ENCODE data around the gene FARP2.

DNA sequence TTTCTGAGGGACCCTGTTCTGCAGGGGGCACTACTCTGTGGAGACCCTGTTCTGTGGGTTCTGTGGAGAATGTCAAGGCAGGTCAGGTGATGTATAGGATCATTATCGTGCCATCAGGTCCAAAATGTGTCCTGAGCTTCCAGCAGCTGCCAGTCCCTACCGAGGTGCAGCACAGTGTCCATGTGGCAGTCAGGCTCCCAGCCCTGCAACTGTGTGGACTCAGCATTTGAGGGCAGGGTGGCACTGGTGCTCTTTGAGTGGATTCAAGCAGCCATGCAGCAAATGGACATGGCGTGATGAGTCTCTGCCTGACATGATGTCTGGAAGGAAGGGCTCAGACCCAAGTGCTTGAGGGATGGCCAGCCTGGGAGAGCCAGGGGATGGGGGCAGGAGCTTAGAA, 117.3 kb downstream of the FARP2 start:
- TF ChIP-seq, protein P1, sequence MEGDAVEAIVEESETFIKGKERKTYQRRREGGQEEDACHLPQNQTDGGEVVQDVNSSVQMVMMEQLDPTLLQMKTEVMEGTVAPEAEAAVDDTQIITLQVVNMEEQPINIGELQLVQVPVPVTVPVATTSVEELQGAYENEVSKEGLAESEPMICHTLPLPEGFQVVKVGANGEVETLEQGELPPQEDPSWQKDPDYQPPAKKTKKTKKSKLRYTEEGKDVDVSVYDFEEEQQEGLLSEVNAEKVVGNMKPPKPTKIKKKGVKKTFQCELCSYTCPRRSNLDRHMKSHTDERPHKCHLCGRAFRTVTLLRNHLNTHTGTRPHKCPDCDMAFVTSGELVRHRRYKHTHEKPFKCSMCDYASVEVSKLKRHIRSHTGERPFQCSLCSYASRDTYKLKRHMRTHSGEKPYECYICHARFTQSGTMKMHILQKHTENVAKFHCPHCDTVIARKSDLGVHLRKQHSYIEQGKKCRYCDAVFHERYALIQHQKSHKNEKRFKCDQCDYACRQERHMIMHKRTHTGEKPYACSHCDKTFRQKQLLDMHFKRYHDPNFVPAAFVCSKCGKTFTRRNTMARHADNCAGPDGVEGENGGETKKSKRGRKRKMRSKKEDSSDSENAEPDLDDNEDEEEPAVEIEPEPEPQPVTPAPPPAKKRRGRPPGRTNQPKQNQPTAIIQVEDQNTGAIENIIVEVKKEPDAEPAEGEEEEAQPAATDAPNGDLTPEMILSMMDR (IDR thresholded peaks at IDR 0.05), result no peak
- TF ChIP-seq POLR2A (IDR thresholded peaks at IDR 0.05) (no peak), POLR2AphosphoS5 (IDR thresholded peaks at IDR 0.05) (no peak)
